GM12878 (cell line): ENCODE measurements around the gene NUMA1. TPM values are rescaled to one million over a fixed set of nuclear protein-coding genes. Genes with fewer than 3 reads are reported as not detected.
A peak's percentile ranks its signal among the peaks of the same experiment; 100 is the strongest.

Source experiments
- ATF3 ChIP-seq: IDR thresholded peaks from 2 replicates; pipeline ENCODE4 v1.6.1; 2011; ENCODE audit warnings: low read depth, mild to moderate bottlenecking, low read length, moderate library complexity, borderline replicate concordance; ENCODE audit errors: extremely low read depth
- BACH1 ChIP-seq: fragments of 450-650 bp; IDR thresholded peaks from 2 replicates; pipeline ENCODE4 v1.6.1; 2017; ENCODE audit warnings: mild to moderate bottlenecking, borderline replicate concordance
- CREM ChIP-seq: IDR thresholded peaks from 2 replicates; pipeline ENCODE4 v1.6.1; 2014; ENCODE audit warnings: antibody characterized with exemption, low read depth
- ESRRA ChIP-seq: IDR thresholded peaks from 2 replicates; pipeline ENCODE4 v1.6.1; 2012; ENCODE audit warnings: mild to moderate bottlenecking, low read length, improper control_type of control experiment
- FOS ChIP-seq: IDR thresholded peaks from 3 replicates; pipeline ENCODE4 v1.6.1; 2011; ENCODE audit warnings: borderline replicate concordance; ENCODE audit not compliant: insufficient read length; ENCODE audit errors: extremely low read depth
- MYB ChIP-seq: fragments of 150-350 bp; IDR thresholded peaks from 2 replicates; pipeline ENCODE4 v1.6.1; 2014; ENCODE audit warnings: mild to moderate bottlenecking, low read depth, low read length, borderline replicate concordance
- RAD21 ChIP-seq: IDR thresholded peaks from 2 replicates; pipeline ENCODE4 v1.6.1; 2011; ENCODE audit warnings: mild to moderate bottlenecking, low read depth, low read length, moderate library complexity; ENCODE audit not compliant: insufficient read depth
- SP1 ChIP-seq: IDR thresholded peaks from one replicate; pipeline ENCODE4 v1.6.1; 2011; ENCODE audit warnings: low read depth, low read length
- SREBF2 ChIP-seq: IDR thresholded peaks from 2 replicates; pipeline ENCODE4 v1.6.1; 2012; ENCODE audit warnings: mild to moderate bottlenecking, low read length
- TAF1 ChIP-seq: IDR thresholded peaks from 2 replicates; pipeline ENCODE4 v1.6.1; 2011; ENCODE audit warnings: mild to moderate bottlenecking, low read depth, low read length, borderline replicate concordance
- ZBTB40 ChIP-seq: fragments of 450-650 bp; IDR thresholded peaks from 2 replicates; pipeline ENCODE4 v1.6.1; 2016; ENCODE audit warnings: mild to moderate bottlenecking, moderate library complexity, borderline replicate concordance
- ZNF217 ChIP-seq: fragments of 450-650 bp; IDR thresholded peaks from 2 replicates; pipeline ENCODE4 v1.6.1; 2017; ENCODE audit warnings: antibody characterized with exemption, mild to moderate bottlenecking
- ZNF687 ChIP-seq: fragments of 450-650 bp; IDR thresholded peaks from 2 replicates; pipeline ENCODE4 v1.6.1; 2017; ENCODE audit warnings: mild to moderate bottlenecking, moderate library complexity
- polyA plus RNA-seq, 11 experiments: library from polyadenylated mRNA; depleted of rRNA in 4 of 11; unstranded in 6 of 11; stranded (reverse) in 5 of 11; fragments of >200 nt; fragmentation: Nextera tagmentation in 4 of 11; fragmentation: Illumina TruSeq in 1 of 11; extraction: Ambion mirVana in 4 of 11; extraction: Trizol in 1 of 11; gene quantifications; 1 replicate in 1 of 11; 2 replicates in 10 of 11; pipeline versions ENCODE4 v1.2.1 to v1.2.3, GENCODE V29; 2011 to 2016; ENCODE audit warnings: inconsistent platforms in 2 of 11, missing spikeins in 2 of 11, low read depth in 1 of 11
- total RNA-seq, 4 experiments: library from RNA; depleted of rRNA in 3 of 4; stranded (reverse); fragments of >200 nt in 3 of 4; fragmentation: Illumina TruSeq in 1 of 4; extraction: Trizol in 1 of 4; gene quantifications; 2 replicates each; pipeline versions ENCODE4 v1.2.1 to v1.2.3, GENCODE V29; 2013 to 2021
- TF ChIP-seq, protein P1 (sequence below): fragments of 150-350 bp; IDR thresholded peaks from 2 replicates; pipeline ENCODE4 v1.6.1; 2016; ENCODE audit warnings: low read depth, low read length

NUMA1 gene
- total and polyA plus RNA-seq, 10 of the 15 experiments (the other 5 are each of a cell fraction or from before 2014, with no cell fraction given): 5.5 to 111 (median 61.0) TPM

DNA sequence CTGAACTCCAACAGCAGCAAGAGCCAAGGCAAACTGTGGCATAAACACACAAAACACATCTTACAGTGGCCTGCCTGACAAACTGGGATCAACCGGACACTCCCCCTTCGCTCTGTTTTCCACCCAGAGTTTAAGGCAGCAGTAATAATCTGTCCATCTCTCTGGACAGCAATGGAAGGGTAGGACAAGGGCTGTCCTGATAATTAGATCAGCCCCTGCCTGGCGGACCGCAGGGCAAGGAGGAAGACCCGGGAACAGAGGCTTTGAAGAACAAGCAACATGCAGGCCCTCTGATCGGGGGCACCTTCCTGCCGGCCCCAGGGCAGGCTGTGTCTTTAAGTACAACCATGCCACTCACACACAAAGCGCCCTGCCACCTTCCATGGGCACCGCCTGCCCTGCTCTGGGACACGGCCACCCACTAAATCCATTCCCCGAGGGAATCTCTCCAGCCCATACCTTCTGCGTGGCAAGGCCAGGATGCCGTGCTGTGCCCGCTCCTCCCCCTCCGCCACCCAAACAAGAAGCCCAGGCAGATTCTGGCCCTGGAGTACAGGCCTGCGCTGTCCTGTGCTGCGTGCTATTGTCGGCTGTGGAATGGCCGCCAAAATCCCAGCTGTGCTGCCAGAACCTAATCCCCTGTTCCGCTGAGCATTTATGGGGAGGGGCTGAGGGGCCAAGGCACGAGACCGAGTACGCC, 38.8 kb downstream of the NUMA1 start (continued):
- TF ChIP-seq, protein P1, sequence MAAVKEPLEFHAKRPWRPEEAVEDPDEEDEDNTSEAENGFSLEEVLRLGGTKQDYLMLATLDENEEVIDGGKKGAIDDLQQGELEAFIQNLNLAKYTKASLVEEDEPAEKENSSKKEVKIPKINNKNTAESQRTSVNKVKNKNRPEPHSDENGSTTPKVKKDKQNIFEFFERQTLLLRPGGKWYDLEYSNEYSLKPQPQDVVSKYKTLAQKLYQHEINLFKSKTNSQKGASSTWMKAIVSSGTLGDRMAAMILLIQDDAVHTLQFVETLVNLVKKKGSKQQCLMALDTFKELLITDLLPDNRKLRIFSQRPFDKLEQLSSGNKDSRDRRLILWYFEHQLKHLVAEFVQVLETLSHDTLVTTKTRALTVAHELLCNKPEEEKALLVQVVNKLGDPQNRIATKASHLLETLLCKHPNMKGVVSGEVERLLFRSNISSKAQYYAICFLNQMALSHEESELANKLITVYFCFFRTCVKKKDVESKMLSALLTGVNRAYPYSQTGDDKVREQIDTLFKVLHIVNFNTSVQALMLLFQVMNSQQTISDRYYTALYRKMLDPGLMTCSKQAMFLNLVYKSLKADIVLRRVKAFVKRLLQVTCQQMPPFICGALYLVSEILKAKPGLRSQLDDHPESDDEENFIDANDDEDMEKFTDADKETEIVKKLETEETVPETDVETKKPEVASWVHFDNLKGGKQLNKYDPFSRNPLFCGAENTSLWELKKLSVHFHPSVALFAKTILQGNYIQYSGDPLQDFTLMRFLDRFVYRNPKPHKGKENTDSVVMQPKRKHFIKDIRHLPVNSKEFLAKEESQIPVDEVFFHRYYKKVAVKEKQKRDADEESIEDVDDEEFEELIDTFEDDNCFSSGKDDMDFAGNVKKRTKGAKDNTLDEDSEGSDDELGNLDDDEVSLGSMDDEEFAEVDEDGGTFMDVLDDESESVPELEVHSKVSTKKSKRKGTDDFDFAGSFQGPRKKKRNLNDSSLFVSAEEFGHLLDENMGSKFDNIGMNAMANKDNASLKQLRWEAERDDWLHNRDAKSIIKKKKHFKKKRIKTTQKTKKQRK: no peak
- TF ChIP-seq ZBTB40: peak; percentile 12; the same call in 1 of the 2 replicates
- no peak for TF ChIP-seq ESRRA
- no peak for TF ChIP-seq MYB
- no peak for TF ChIP-seq RAD21
- TF ChIP-seq FOS: no peak
- TF ChIP-seq BACH1: no peak
- TF ChIP-seq SP1: peak; percentile 67
- TF ChIP-seq ZNF687: peak; percentile 65; the same call in 1 of the 2 replicates
- TF ChIP-seq ZNF217: no peak
- TF ChIP-seq ATF3: no peak
- TF ChIP-seq SREBF2: no peak
- no peak; the same call in 1 of the 2 replicates for TF ChIP-seq CREM
- TF ChIP-seq TAF1: 0 out of 2 replicates have a peak, but pooled peaks have one; percentile 24
